Vagina (tissue), 2 donors: Measurements from ENCODE around the gene BTG1. TPM values are rescaled to one million over a fixed set of nuclear protein-coding genes. Genes with fewer than 3 reads are reported as not detected.
"Not testable (repeated sequence)": the region's sequence is repeated elsewhere in the genome, so short reads cannot be mapped to it uniquely, and the experiment has no call there.

Experiments used
- DNase-seq, 2 donors: peaks; one replicate each; pipeline ENCODE4 v3.0.0-alpha.2; 2017; ENCODE audit errors: extremely low spot score in 2 of 2
- H3K27ac ChIP-seq: fragments of 200-600 bp; sonication (generic); one replicate; pipeline ENCODE4 v1.5.1; 2019
- H3K27me3 ChIP-seq: fragments of 200-600 bp; sonication (generic); one replicate; pipeline ENCODE4 v1.5.1; 2019
- H3K36me3 ChIP-seq, 2 donors: fragments of 200-600 bp; sonication (generic); one replicate each; pipeline ENCODE4 v1.5.1; 2017 to 2019
- H3K4me1 ChIP-seq: fragments of 200-600 bp; sonication (generic); one replicate; pipeline ENCODE4 v1.5.1; 2019
- H3K4me3 ChIP-seq, 2 donors: fragments of 200-600 bp; sonication (generic); 1 replicate in 1 of 2; 2 replicates in 1 of 2; pipeline ENCODE4 v1.5.1; 2016 to 2019
- H3K9me3 ChIP-seq: fragments of 200-600 bp; sonication (generic); one replicate; pipeline ENCODE4 v1.5.1; 2019
- CTCF ChIP-seq, 3 experiments: fragments of 450-650 bp in 2 of 3; fragments of 200-600 bp in 1 of 3; sonication (generic) in 1 of 3; IDR thresholded peaks; one replicate each; pipeline ENCODE4 v1.5.1; 2017 to 2019; ENCODE audit warnings: antibody characterized with exemption in 3 of 3, mild to moderate bottlenecking in 2 of 3, moderate library complexity in 2 of 3
- POLR2A ChIP-seq, 2 donors: fragments of 450-650 bp; IDR thresholded peaks; one replicate each; pipeline ENCODE4 v1.6.1; 2017; ENCODE audit warnings: antibody characterized with exemption in 2 of 2, mild to moderate bottlenecking in 2 of 2, moderate library complexity in 2 of 2
- POLR2AphosphoS5 ChIP-seq, 2 donors: sonication (generic); formaldehyde crosslinking; IDR thresholded peaks; one replicate each; pipeline ENCODE4 v1.9.0; 2017; ENCODE audit warnings: antibody characterized with exemption in 2 of 2, mild to moderate bottlenecking in 2 of 2, low read depth in 1 of 2; ENCODE audit not compliant: insufficient read depth in 1 of 2
- intact Hi-C: fragments of 100-400 bp; cut with DNase I; formaldehyde crosslinking; loops from one replicate; pipeline ENCODE4 v1.15.1; 2023
- small RNA-seq: library from RNA; depleted of rRNA; stranded (forward); fragments of <200 nt; gene quantifications from one replicate; pipeline ENCODE3, GENCODE V24; 2016
- total RNA-seq: library from RNA; depleted of rRNA; stranded (reverse); fragments of >200 nt; gene quantifications from one replicate; pipeline ENCODE4 v1.2.3, GENCODE V29; 2016

The BTG1 gene
- total RNA-seq, 1 donor from 2014 or later, result 73.7 TPM

GRCh38 chr12:92094751-92095161 lies 50.9 kb downstream of the BTG1 start:
- Histone ChIP-seq H3K27ac (no peak overlapping the region), H3K4me1 (peaks cover 3% of the 10 kb centered on the region), H3K9me3 (no peaks in the 10 kb centered on the region), H3K27me3 (no peaks in the 10 kb centered on the region), H3K4me3 (no peak overlapping the region), H3K36me3 (no peaks in the 10 kb centered on the region)
- intact Hi-C loops, result no loop called here
- DNase-seq, result no peak
- TF ChIP-seq CTCF (IDR thresholded peaks at IDR 0.05), result no peak
- TF ChIP-seq POLR2AphosphoS5 (IDR thresholded peaks at IDR 0.05; ENCODE audit: insufficient read depth in 1 of 2, low read depth in 1 of 2), result no peak
- TF ChIP-seq POLR2A (IDR thresholded peaks at IDR 0.05), result no peak

GRCh38 chr12:92094301-92094700 lies 51.3 kb downstream of the BTG1 start:
- DNase-seq, H3K36me3 ChIP-seq, intact Hi-C loops, H3K27ac ChIP-seq, H3K9me3 ChIP-seq, H3K27me3 ChIP-seq, H3K4me1 ChIP-seq, H3K4me3 ChIP-seq: not testable (repeated sequence)

Small RNAs within 50 kb of the gene (small RNA-seq; reads per million reads assigned to genes)
- not detected for gene RF00019
